MM.1S (cell line): ENCODE results near the gene PITRM1.

ENCODE experiments used
- DNase-seq: peaks from one replicate; pipeline ENCODE4 v3.0.0-alpha.2; 2015
- H2AFZ ChIP-seq: fragments of 300-600 bp; sonication (generic); 2 replicates; pipeline ENCODE4 v1.6.0; 2016; ENCODE audit warnings: antibody characterized with exemption, low read length
- H3F3A ChIP-seq: fragments of 300-600 bp; sonication (generic); 2 replicates; pipeline ENCODE4 v1.6.1; 2016; ENCODE audit warnings: mild to moderate bottlenecking, antibody characterized with exemption, low read length, moderate library complexity, mixed read lengths; ENCODE audit not compliant: insufficient read depth
- H3K27ac ChIP-seq: fragments of 300-600 bp; sonication (generic); 2 replicates; pipeline ENCODE4 v1.5.1; 2016; ENCODE audit warnings: mild to moderate bottlenecking, low read length
- H3K27me3 ChIP-seq: fragments of 300-600 bp; sonication (generic); replicated peaks from 2 replicates; pipeline ENCODE4 v1.6.0; 2016; ENCODE audit warnings: low read length; ENCODE audit not compliant: insufficient read depth
- H3K36me3 ChIP-seq: fragments of 300-600 bp; sonication (generic); replicated peaks from 2 replicates; pipeline ENCODE4 v1.6.1; 2016; ENCODE audit warnings: mild to moderate bottlenecking, low read length, mixed read lengths; ENCODE audit not compliant: insufficient read depth
- H3K4me1 ChIP-seq: fragments of 300-600 bp; sonication (generic); 2 replicates; pipeline ENCODE4 v1.6.1; 2016; ENCODE audit warnings: low read length, mixed read lengths
- H3K4me2 ChIP-seq: fragments of 300-600 bp; sonication (generic); 2 replicates; pipeline ENCODE4 v1.6.0; 2016; ENCODE audit warnings: low read depth, low read length
- H3K4me3 ChIP-seq: fragments of 300-600 bp; sonication (generic); 2 replicates; pipeline ENCODE4 v1.5.1; 2016; ENCODE audit warnings: low read length, mixed read lengths
- H3K79me2 ChIP-seq: fragments of 300-600 bp; sonication (generic); 2 replicates; pipeline ENCODE4 v1.6.1; 2016; ENCODE audit warnings: mixed run types, low read length, mixed read lengths
- H3K9ac ChIP-seq: fragments of 300-600 bp; sonication (generic); 2 replicates; pipeline ENCODE4 v1.6.1; 2016; ENCODE audit warnings: low read length, mixed read lengths
- H3K9me2 ChIP-seq: fragments of 300-600 bp; sonication (generic); replicated peaks from 2 replicates; pipeline ENCODE4 v1.6.1; 2016; ENCODE audit warnings: mild to moderate bottlenecking, low read length, mixed read lengths; ENCODE audit not compliant: insufficient read depth
- H3K9me3 ChIP-seq: fragments of 300-600 bp; sonication (generic); replicated peaks from 2 replicates; pipeline ENCODE4 v1.6.1; 2016; ENCODE audit warnings: mild to moderate bottlenecking, low read length, mixed read lengths; ENCODE audit not compliant: insufficient read depth
- H4K20me1 ChIP-seq: fragments of 300-600 bp; sonication (generic); 2 replicates; pipeline ENCODE4 v1.6.1; 2016; ENCODE audit warnings: mild to moderate bottlenecking, low read length, moderate library complexity, mixed read lengths; ENCODE audit not compliant: insufficient read depth
- EZH2 ChIP-seq: fragments of 300-600 bp; sonication (generic); optimal IDR thresholded peaks from 2 replicates; pipeline ENCODE3; 2017; ENCODE audit warnings: low read depth, mild to moderate bottlenecking, antibody characterized with exemption, low read length, mixed read lengths
- EZH2phosphoT487 ChIP-seq: fragments of 300-600 bp; sonication (generic); IDR thresholded peaks from 2 replicates; pipeline ENCODE4 v1.6.1; 2018; ENCODE audit warnings: antibody characterized with exemption, low read length
- TF ChIP-seq, protein P1 (sequence below): fragments of 300-600 bp; sonication (generic); IDR thresholded peaks from 2 replicates; pipeline ENCODE4 v1.5.1; 2016; ENCODE audit warnings: antibody characterized with exemption, low read length, mixed read lengths

Gene PITRM1

DNA sequence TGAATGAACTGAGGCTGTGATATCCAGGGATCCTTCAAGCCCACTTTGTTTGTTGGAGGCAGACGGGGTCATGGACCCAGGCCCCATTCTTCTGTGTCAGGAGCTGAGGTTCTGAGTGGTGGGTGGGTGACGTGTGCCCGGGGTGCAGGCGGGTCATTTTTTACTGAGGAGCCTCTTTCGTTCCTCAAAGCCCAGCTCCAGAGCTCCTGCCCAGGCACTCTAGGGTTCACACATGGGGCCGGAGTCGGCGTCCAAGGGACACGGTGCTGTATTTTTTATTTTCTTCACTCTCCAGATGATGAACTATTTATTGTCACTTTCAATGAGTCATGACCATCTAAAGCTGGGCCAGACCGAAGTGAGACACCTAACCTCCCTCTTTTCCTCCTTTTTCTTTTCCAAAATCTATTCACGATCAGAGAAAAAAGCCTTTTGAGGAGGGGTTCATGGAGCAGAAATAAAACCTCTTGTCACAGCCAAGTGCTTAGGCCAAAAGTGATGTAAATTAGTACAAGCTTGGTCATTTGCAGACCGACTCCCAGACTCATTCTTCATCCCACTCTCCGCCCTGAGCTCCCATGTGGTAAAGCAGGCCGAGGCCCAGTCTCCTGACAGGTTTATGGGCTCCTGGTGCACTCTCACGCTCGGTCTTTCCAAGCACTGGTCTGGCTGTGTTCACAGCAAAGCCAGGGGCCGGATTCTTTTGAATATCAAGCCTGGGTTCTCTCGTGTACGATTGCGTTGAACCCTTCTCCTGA, 41.4 kb upstream of the PITRM1 start:
- H3K4me2 ChIP-seq = no peak overlapping the region
- no peaks in the 10 kb centered on the region for H3K27me3 ChIP-seq
- H3K36me3 ChIP-seq = no peaks in the 10 kb centered on the region
- H3K4me3 ChIP-seq = no peak overlapping the region
- no peaks in the 10 kb centered on the region for H3K79me2 ChIP-seq
- no peak overlapping the region for H3K9ac ChIP-seq
- DNase-seq = no peak
- no peaks in the 10 kb centered on the region for H3K9me2 ChIP-seq
- no peak overlapping the region for H3K27ac ChIP-seq
- H4K20me1 ChIP-seq = no peaks in the 10 kb centered on the region
- no peaks in the 10 kb centered on the region for H3K4me1 ChIP-seq
- no peaks in the 10 kb centered on the region for H3F3A ChIP-seq
- TF ChIP-seq EZH2phosphoT487 = no peak
- TF ChIP-seq, protein P1, sequence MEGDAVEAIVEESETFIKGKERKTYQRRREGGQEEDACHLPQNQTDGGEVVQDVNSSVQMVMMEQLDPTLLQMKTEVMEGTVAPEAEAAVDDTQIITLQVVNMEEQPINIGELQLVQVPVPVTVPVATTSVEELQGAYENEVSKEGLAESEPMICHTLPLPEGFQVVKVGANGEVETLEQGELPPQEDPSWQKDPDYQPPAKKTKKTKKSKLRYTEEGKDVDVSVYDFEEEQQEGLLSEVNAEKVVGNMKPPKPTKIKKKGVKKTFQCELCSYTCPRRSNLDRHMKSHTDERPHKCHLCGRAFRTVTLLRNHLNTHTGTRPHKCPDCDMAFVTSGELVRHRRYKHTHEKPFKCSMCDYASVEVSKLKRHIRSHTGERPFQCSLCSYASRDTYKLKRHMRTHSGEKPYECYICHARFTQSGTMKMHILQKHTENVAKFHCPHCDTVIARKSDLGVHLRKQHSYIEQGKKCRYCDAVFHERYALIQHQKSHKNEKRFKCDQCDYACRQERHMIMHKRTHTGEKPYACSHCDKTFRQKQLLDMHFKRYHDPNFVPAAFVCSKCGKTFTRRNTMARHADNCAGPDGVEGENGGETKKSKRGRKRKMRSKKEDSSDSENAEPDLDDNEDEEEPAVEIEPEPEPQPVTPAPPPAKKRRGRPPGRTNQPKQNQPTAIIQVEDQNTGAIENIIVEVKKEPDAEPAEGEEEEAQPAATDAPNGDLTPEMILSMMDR = no peak
- no peak for TF ChIP-seq EZH2
- H3K9me3 ChIP-seq = no peaks in the 10 kb centered on the region
- no peak overlapping the region for H2AFZ ChIP-seq

DNA sequence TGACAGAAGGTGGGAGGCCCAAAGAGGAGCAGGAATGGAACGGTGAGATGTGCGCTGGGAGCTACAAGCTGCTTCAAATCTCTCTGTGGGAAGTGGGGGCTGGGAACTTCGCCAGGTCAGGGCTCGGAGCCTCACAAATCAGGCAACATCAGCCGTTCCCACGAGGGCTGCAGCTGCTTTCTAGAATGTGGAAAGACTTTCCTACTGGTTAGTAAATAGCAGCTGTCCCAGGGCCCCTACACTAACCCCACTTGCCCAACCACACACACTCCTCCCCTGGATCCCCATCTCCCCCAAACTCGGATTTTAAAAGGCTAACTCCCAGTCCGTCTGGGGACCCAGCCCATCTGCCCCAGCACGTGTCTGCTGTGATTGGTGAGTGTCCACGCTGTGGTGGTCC, 40.6 kb upstream of the PITRM1 start:
- no peak overlapping the region for H3K4me2 ChIP-seq
- H3K79me2 ChIP-seq = no peaks in the 10 kb centered on the region
- no peaks in the 10 kb centered on the region for H3K27me3 ChIP-seq
- no peaks in the 10 kb centered on the region for H3K9me2 ChIP-seq
- H4K20me1 ChIP-seq = no peaks in the 10 kb centered on the region
- H3K4me1 ChIP-seq = no peaks in the 10 kb centered on the region
- no peaks in the 10 kb centered on the region for H3K9me3 ChIP-seq
- H3K9ac ChIP-seq = no peak overlapping the region
- TF ChIP-seq EZH2phosphoT487 (no peak), EZH2 (no peak)
- TF ChIP-seq, protein P1 = no peak
- H2AFZ ChIP-seq = no peak overlapping the region
- H3K27ac ChIP-seq = no peak overlapping the region
- H3K36me3 ChIP-seq = no peaks in the 10 kb centered on the region
- no peak for DNase-seq
- no peak overlapping the region for H3K4me3 ChIP-seq
- H3F3A ChIP-seq = no peaks in the 10 kb centered on the region

DNA sequence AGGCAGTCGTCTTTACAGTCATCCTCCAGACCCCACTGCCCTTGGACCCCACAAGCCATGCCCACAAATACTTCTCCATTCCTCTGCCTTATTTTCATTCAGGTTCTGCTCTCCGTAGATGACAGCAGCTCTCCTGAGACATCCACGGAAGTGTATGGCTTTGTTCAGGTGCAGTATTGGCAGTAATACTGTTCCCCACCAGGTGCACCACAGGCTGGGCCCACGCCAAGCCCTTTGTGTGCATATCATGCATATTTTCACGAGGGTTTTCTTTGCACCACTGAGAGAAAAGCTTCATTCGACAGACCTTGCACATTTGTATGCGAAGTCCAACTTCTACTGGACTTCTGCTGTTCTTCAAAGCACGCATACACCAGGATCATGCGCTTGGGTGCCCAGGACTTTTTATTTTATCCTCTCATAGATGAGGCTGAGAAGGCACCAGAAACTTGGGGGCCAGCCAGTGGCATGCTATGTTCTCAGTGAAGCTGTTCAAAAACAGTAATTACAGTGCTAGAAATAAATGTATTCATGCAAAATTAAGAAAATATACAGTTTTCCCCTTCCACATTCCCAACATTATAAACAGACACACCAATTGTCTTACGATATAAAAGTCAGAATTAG, 37.8 kb upstream of the PITRM1 start:
- H3K36me3 ChIP-seq = no peaks in the 10 kb centered on the region
- H3K79me2 ChIP-seq = no peaks in the 10 kb centered on the region
- no peak overlapping the region for H2AFZ ChIP-seq
- H3K4me1 ChIP-seq = no peaks in the 10 kb centered on the region
- no peak overlapping the region for H3K27ac ChIP-seq
- H3K9me3 ChIP-seq = no peaks in the 10 kb centered on the region
- H3F3A ChIP-seq = no peaks in the 10 kb centered on the region
- no peaks in the 10 kb centered on the region for H3K9me2 ChIP-seq
- H4K20me1 ChIP-seq = no peaks in the 10 kb centered on the region
- no peak for TF ChIP-seq EZH2
- TF ChIP-seq, protein P1 = no peak
- TF ChIP-seq EZH2phosphoT487 = no peak
- no peak for DNase-seq
- no peak overlapping the region for H3K9ac ChIP-seq
- H3K4me2 ChIP-seq = no peak overlapping the region
- H3K4me3 ChIP-seq = no peak overlapping the region
- no peaks in the 10 kb centered on the region for H3K27me3 ChIP-seq
